ENCODE measurements around the gene MARCKS. TPM values are rescaled to one million over a fixed set of nuclear protein-coding genes. Genes with fewer than 3 reads are reported as not detected.

MARCKS gene
- total RNA-seq, 1 experiment from 2014 or later, result 35.3 TPM

DNA sequence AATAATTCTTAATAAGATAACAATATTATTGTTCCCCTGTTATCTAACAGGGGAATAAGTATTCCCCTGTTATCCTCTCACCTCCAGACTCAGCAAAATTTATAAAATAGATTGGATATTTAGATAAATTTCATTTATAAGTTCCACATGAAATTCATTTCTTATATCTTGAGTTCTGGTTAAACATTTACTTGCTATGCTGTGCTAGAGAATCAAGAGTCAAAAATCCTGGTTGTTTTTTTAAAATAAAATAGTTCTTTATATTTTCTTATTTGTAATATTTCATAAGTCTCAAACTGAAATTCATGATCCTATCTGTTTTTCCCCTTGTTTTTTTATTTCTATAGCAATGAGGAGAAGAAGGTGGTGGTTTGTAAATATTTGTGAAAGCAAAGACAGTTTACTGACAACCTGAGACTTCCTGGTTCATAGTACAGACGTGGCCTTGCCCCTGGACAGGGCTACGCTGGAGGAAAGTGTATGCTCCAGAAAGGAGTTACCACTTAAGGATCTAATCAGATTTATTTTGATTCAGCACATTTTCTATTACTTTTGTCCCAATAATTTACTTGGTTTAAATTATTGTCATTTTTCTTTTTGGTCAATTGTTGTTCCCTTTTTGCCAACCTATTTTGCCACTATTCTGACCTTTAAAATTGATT, 37.8 kb upstream of the MARCKS start:
- no peak overlapping the region for H3K4me3 ChIP-seq (ENCODE audit: low read depth in 2 of 2, low read length in 2 of 2)
- TF ChIP-seq SIN3A (IDR thresholded peaks at IDR 0.05; ENCODE audit: borderline replicate concordance, insufficient read depth, low read depth, low read length), result no peak
- TF ChIP-seq, protein P1, sequence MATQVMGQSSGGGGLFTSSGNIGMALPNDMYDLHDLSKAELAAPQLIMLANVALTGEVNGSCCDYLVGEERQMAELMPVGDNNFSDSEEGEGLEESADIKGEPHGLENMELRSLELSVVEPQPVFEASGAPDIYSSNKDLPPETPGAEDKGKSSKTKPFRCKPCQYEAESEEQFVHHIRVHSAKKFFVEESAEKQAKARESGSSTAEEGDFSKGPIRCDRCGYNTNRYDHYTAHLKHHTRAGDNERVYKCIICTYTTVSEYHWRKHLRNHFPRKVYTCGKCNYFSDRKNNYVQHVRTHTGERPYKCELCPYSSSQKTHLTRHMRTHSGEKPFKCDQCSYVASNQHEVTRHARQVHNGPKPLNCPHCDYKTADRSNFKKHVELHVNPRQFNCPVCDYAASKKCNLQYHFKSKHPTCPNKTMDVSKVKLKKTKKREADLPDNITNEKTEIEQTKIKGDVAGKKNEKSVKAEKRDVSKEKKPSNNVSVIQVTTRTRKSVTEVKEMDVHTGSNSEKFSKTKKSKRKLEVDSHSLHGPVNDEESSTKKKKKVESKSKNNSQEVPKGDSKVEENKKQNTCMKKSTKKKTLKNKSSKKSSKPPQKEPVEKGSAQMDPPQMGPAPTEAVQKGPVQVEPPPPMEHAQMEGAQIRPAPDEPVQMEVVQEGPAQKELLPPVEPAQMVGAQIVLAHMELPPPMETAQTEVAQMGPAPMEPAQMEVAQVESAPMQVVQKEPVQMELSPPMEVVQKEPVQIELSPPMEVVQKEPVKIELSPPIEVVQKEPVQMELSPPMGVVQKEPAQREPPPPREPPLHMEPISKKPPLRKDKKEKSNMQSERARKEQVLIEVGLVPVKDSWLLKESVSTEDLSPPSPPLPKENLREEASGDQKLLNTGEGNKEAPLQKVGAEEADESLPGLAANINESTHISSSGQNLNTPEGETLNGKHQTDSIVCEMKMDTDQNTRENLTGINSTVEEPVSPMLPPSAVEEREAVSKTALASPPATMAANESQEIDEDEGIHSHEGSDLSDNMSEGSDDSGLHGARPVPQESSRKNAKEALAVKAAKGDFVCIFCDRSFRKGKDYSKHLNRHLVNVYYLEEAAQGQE (IDR thresholded peaks at IDR 0.05; ENCODE audit: insufficient read depth in 1 of 2, low read depth in 2 of 2, low read length in 1 of 2), result no peak
- TF ChIP-seq TCF7L2 (IDR thresholded peaks at IDR 0.05; ENCODE audit: low read depth, low read length), result no peak
- TF ChIP-seq CTCF (IDR thresholded peaks at IDR 0.05), result no peak
- TF ChIP-seq POLR2AphosphoS5 (IDR thresholded peaks at IDR 0.05; ENCODE audit: low read depth, low read length), result no peak
- ATAC-seq (no peak), DNase-seq (ENCODE audit: low read depth, low spot score) (no peak)
- intact Hi-C loops (cut with micrococcal nuclease; ENCODE audit: unreplicated experiment) (no loop called here), in situ Hi-C loops (cut with HindIII; ENCODE audit: low pct_unique_long_range_greater_than_20kb, low sequenced_read_pairs) (no loop called here)
- H3K4me1 ChIP-seq (ENCODE audit: control insufficient read depth, insufficient read depth, low read length), result no peaks in the 10 kb centered on the region
- POLR2A ChIA-PET, result no interaction called here
- CTCF ChIA-PET, result no interaction called here
- H3K36me3 ChIP-seq (ENCODE audit: control insufficient read depth, insufficient read depth, low read length), result no peaks in the 10 kb centered on the region
- BruUV-seq (replicated peaks), result no TSS peak
- no peak overlapping the region for H3K27ac ChIP-seq (ENCODE audit: low read length)
- H3K9me3 ChIP-seq (ENCODE audit: control insufficient read depth, insufficient read depth, low read depth, low read length), result no peaks in the 10 kb centered on the region
- H3K27me3 ChIP-seq (ENCODE audit: control insufficient read depth, insufficient read depth, low read length), result peaks cover 5% of the 10 kb centered on the region; the same call in 1 of the 2 replicates

DNA sequence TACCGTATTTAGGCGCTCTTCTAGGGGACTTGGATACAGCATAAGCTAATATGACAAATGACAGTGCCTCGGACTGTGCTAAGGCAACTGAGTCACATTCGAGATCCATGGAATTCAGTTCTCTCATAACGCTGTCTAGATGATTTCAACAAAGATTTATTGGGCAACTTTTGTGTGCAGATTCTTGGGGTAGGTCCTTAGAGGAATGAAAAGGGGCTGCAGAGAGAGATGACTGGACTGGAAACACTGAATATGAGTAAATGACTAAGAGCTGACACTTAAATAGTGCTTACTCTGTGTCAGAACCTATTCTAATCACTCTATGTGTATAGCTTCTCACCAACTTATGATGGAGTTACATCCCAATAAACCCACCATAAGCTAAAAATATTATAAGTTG, 36.4 kb upstream of the MARCKS start:
- TF ChIP-seq SIN3A (IDR thresholded peaks at IDR 0.05; ENCODE audit: borderline replicate concordance, insufficient read depth, low read depth, low read length) (no peak), CTCF (IDR thresholded peaks at IDR 0.05) (no peak), TCF7L2 (IDR thresholded peaks at IDR 0.05; ENCODE audit: low read depth, low read length) (no peak), POLR2AphosphoS5 (IDR thresholded peaks at IDR 0.05; ENCODE audit: low read depth, low read length) (no peak)
- TF ChIP-seq, protein P1 (IDR thresholded peaks at IDR 0.05; ENCODE audit: insufficient read depth in 1 of 2, low read depth in 2 of 2, low read length in 1 of 2), result no peak
- in situ Hi-C loops (cut with HindIII; ENCODE audit: low pct_unique_long_range_greater_than_20kb, low sequenced_read_pairs), result no loop called here
- no peak for ATAC-seq
- H3K9me3 ChIP-seq (ENCODE audit: control insufficient read depth, insufficient read depth, low read depth, low read length), result no peaks in the 10 kb centered on the region
- POLR2A ChIA-PET, result interaction anchor here (0.5 kb wide), 1 partner anchor 863 kb away, joined by 4 read pairs; no protein-coding TSS in a partner anchor
- H3K4me3 ChIP-seq (ENCODE audit: low read depth in 2 of 2, low read length in 2 of 2), result no peak overlapping the region
- H3K36me3 ChIP-seq (ENCODE audit: control insufficient read depth, insufficient read depth, low read length), result no peaks in the 10 kb centered on the region
- H3K27ac ChIP-seq (ENCODE audit: low read length), result no peak overlapping the region
- intact Hi-C loops (cut with micrococcal nuclease; ENCODE audit: unreplicated experiment), result no loop called here
- no peak for DNase-seq (ENCODE audit: low read depth, low spot score)
- CTCF ChIA-PET, result no interaction called here
- H3K4me1 ChIP-seq (ENCODE audit: control insufficient read depth, insufficient read depth, low read length), result no peaks in the 10 kb centered on the region
- peaks cover 5% of the 10 kb centered on the region; the same call in 1 of the 2 replicates for H3K27me3 ChIP-seq (ENCODE audit: control insufficient read depth, insufficient read depth, low read length)
- no TSS peak for BruUV-seq (replicated peaks)

All from Panc1 (cell line).